Psoas muscle (tissue), 8 donors: Measurements from ENCODE around the gene SPATA13. TPM values are rescaled to one million over a fixed set of nuclear protein-coding genes. Genes with fewer than 3 reads are reported as not detected.

Experiments
- ATAC-seq, 4 donors: fragments of 200-7000 bp; cut with Tn5 transposase; one replicate each; pipeline ENCODE4 v1.9.1; 2020; ENCODE audit warnings: moderate library complexity in 3 of 4, mild to moderate bottlenecking in 2 of 4
- DNase-seq, 2 donors: peaks; one replicate each; pipeline ENCODE4 v3.0.0-alpha.2; 2020
- H3K27ac ChIP-seq: fragments of 200-600 bp; one replicate; pipeline ENCODE4 v1.8.0; 2022
- H3K27me3 ChIP-seq, 3 donors: fragments of 200-600 bp in 1 of 3; one replicate each; pipeline versions ENCODE4 v1.6.1 to v1.8.0; 2013 to 2022; ENCODE audit warnings: low read length in 2 of 3, mild to moderate bottlenecking in 2 of 3, moderate library complexity in 1 of 3; ENCODE audit not compliant: insufficient read depth in 3 of 3
- H3K36me3 ChIP-seq, 2 donors: fragments of 200-600 bp in 1 of 2; one replicate each; pipeline versions ENCODE4 v1.6.1 to v1.8.0; 2013 to 2022; ENCODE audit warnings: low read depth in 1 of 2, mild to moderate bottlenecking in 1 of 2, moderate library complexity in 1 of 2; ENCODE audit not compliant: insufficient read depth in 1 of 2
- H3K4me1 ChIP-seq: fragments of 200-600 bp; one replicate; pipeline ENCODE4 v1.8.0; 2022
- H3K4me3 ChIP-seq: fragments of 200-600 bp; one replicate; pipeline ENCODE4 v1.8.0; 2022; ENCODE audit warnings: mild to moderate bottlenecking
- H3K9me3 ChIP-seq: fragments of 200-600 bp; one replicate; pipeline ENCODE4 v1.8.0; 2022
- WGBS, 3 donors: extraction: QIAGEN DNeasy Blood & Tissue Kit; methylation state at CpG; one replicate each; pipeline versions ENCODE4 v1.1.6 to v1.1.7; 2013; 5-methylcytosine and 5-hydroxymethylcytosine counted together
- intact Hi-C, 2 donors: fragments of 100-400 bp; cut with DNase I; formaldehyde crosslinking; loops; one replicate each; pipeline versions ENCODE4 v1.11.0 to v1.14.2; 2022
- polyA plus RNA-seq, 3 donors: library from polyadenylated mRNA; stranded (reverse); fragments of 200-250 nt; gene quantifications; one replicate each; pipeline ENCODE4 v1.2.3, GENCODE V29; 2013
- total RNA-seq, 4 donors: library from RNA; stranded (reverse); fragmentation: NEBNext Ultra II Directional in 2 of 4; extraction: Animal tissue kit (Norgen Biotek cat#: 25700) in 2 of 4; gene quantifications; one replicate each; pipeline versions ENCODE4 v1.2.1 to v1.2.4, GENCODE V29; 2021 to 2023
- TF ChIP-seq, protein P1 (sequence below): fragments of 200-600 bp; IDR thresholded peaks from one replicate; pipeline ENCODE4 v1.8.0; 2022; ENCODE audit warnings: antibody characterized with exemption
- donor health status: healthy with polysubstance abuse.
- donor health status: DM: no; HTN: no; CAD: no; lungs with moderate emphysema.
- donor health status: Bipolar disorder and iron deficiency.
- donor health status: healthy.
- donor health status: DM: yes; HTN: yes; CAD: no.
- donor health status: DM: no; HTN: no; CAD: no.
- donor health status: DM: no; HTN: no; CAD: no.
- donor health status: DM: yes; HTN: yes; CAD: no.

Gene SPATA13
- total and polyA plus RNA-seq, 7 donors = 0.87 to 5.8 (median 2.5) TPM

DNA sequence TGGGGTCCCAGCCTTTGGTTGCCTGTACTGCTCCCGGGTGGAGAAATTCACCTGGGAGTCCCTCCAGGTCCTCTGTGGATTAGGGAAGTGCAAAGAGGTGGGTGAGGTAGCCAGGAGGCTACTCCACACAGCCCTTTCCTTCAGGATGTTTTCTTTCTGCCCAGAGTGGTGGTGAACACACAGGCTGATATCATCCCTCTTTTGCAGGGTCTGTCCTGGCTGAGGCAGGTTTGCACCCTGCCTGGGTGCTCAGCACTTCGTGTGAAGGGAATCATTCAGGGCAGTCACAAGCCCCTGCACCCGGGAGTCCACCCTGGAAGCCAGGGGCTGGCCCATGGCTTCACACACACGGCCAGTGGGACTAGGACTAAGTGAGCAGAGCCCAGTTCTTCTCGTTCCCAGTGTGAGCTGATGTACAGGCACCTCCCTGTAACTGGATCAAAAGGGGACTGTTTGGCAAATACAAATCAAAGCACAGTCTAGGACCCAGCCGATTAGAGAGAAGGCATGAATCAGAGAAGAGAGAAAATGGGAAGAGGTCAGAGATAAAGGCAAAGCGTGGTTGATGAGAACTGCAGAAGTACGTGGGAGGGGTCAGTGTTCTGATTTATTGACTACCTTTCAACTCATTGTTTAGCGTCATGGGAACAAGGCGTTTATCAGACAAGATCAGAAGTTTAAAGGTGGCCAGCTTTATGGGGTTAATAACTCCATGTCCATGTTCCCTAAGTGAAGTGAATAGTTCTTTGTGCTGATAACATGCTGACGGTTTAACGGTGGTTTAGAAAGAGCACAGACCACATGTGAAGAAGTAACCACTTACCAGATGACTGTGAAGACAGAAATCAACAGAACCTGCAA lies 30.4 kb upstream of the SPATA13 start:
- Histone ChIP-seq H3K4me3 (no peak overlapping the region), H3K9me3 (peaks cover 4% of the 10 kb centered on the region), H3K27ac (no peak overlapping the region), H3K27me3 (peaks cover 0 to 8% (median 2%) of the 10 kb centered on the region in 3 donors), H3K36me3 (no peaks in the 10 kb centered on the region), H3K4me1 (no peaks in the 10 kb centered on the region)
- intact Hi-C loops = no loop called here
- no peak for DNase-seq
- no peak for ATAC-seq
- 54 to 63% (median 55%) methylated on average over 12 of the region's 12 CpGs for WGBS, 3 donors
- TF ChIP-seq, protein P1, sequence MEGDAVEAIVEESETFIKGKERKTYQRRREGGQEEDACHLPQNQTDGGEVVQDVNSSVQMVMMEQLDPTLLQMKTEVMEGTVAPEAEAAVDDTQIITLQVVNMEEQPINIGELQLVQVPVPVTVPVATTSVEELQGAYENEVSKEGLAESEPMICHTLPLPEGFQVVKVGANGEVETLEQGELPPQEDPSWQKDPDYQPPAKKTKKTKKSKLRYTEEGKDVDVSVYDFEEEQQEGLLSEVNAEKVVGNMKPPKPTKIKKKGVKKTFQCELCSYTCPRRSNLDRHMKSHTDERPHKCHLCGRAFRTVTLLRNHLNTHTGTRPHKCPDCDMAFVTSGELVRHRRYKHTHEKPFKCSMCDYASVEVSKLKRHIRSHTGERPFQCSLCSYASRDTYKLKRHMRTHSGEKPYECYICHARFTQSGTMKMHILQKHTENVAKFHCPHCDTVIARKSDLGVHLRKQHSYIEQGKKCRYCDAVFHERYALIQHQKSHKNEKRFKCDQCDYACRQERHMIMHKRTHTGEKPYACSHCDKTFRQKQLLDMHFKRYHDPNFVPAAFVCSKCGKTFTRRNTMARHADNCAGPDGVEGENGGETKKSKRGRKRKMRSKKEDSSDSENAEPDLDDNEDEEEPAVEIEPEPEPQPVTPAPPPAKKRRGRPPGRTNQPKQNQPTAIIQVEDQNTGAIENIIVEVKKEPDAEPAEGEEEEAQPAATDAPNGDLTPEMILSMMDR = no peak

DNA sequence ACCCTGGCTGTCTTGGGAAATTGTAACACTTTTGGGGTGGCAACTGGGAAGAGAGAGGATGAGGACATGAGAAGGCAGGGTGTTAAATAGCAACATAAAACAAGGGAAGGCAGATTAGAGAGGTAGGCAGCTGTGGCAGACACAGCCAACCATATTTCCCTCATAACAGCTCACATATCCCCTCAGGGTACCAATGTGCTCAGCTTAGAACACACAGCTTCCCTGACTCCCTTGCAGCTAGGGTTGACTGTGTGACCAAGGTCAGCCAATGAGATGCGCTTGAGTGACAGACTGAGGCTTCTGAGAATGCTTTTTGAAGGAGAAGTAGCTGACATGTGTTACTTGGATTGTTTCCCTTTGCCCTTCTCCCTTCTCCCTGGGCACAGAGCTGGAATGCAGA lies 28.8 kb upstream of the SPATA13 start:
- H3K9me3 ChIP-seq = peaks cover 4% of the 10 kb centered on the region
- intact Hi-C loops = no loop called here
- H3K27me3 ChIP-seq = peaks cover 0 to 2% (median 0%) of the 10 kb centered on the region in 3 donors
- TF ChIP-seq, protein P1 = no peak
- DNase-seq (no peak), ATAC-seq (no peak)
- H3K4me3 ChIP-seq = no peak overlapping the region
- 57 to 100% (median 58%) methylated on average over 1 of the region's 1 CpG for WGBS, 3 donors
- H3K36me3 ChIP-seq = no peaks in the 10 kb centered on the region
- H3K4me1 ChIP-seq = no peaks in the 10 kb centered on the region
- no peak overlapping the region for H3K27ac ChIP-seq

DNA sequence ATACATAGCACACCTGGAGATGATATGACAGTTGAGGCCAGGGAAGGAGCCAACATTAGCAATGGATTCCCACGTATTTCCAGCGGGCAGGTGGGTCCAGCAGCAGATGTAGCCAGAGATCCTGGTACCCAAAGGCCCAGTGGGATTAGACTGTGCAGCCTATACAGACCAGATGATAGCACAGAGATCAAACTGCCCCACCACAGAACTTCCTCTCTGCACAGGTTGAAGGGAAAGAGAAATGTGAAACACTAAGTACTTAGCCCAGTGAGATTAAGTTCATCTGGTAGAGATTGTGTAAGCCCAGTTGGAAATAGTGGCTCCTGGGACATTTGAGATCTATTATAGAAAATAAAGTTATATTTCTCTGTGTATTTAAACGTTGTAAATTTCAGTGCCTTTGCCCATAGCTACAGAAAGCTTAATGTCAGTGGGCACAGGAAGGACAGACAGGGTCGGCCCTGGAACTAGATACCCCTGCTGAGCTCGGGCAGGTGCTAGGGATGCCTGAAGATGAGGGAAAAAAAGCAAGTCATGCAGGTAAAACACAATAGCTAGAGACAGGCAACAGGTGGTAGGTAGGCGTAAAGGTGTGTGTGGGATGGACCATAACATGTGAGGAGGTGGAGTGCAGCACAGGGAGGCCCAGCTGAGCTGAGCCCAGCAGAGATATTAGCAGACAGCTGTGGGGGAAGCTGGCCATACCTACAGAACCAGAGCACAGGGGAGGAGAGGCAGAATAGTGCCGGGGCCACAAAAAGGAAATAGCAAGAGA lies 27.3 kb upstream of the SPATA13 start:
- H3K4me1 ChIP-seq = no peaks in the 10 kb centered on the region
- intact Hi-C loops = no loop called here
- peaks cover 4% of the 10 kb centered on the region for H3K9me3 ChIP-seq
- TF ChIP-seq, protein P1 = no peak
- H3K27me3 ChIP-seq = no peaks in the 10 kb centered on the region
- DNase-seq (no peak), ATAC-seq (no peak)
- H3K4me3 ChIP-seq = no peak overlapping the region
- 78 to 87% (median 79%) methylated on average over 7 of the region's 7 CpGs for WGBS, 3 donors
- no peaks in the 10 kb centered on the region for H3K36me3 ChIP-seq
- H3K27ac ChIP-seq = no peak overlapping the region

DNA sequence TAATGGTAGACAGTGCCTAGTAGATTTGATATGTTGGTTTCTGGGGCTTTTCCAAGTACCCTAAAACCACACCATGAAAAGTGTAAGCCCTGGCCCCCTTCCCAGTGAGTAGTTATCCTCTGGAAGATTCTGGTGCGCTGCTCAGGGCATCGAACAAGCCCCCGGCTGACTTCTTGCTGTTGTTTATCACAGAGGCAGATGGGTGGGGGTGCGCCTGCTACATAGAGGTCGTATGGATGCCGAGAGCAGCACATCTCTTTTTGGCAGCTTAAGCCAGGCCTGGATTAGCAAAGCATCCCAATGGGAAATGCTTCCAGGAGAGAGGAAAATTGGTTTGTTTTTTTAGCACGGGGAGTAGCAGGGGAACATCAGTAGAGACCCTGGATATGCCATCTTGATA lies 26.3 kb upstream of the SPATA13 start:
- no peak overlapping the region for H3K4me3 ChIP-seq
- no peak overlapping the region for H3K27ac ChIP-seq
- H3K4me1 ChIP-seq = no peaks in the 10 kb centered on the region
- DNase-seq (no peak), ATAC-seq (no peak)
- H3K9me3 ChIP-seq = peaks cover 4% of the 10 kb centered on the region
- H3K36me3 ChIP-seq = no peaks in the 10 kb centered on the region
- 39 to 47% (median 42%) methylated on average over 7 of the region's 7 CpGs for WGBS, 3 donors
- TF ChIP-seq, protein P1 = no peak
- intact Hi-C loops = no loop called here
- H3K27me3 ChIP-seq = no peaks in the 10 kb centered on the region
